KBM-7 (cell line): ENCODE results near the gene ERVMER34-1.
A peak's percentile ranks its signal among the peaks of the same experiment; 100 is the strongest.

Experiments
- DNase-seq: peaks from one replicate; pipeline ENCODE4 v3.0.0-alpha.2; 2015
- in situ Hi-C: fragments of 300-500 bp; cut with MboI; formaldehyde crosslinking; loops from 2 replicates; pipeline ENCODE4 v1.14.3; 2020; ENCODE audit warnings: low sequenced_read_pairs, low pct_unique_long_range_greater_than_20kb, mixed read lengths

ERVMER34-1 gene

GRCh38 chr4:52726826-52727580, 24.2 kb downstream of the ERVMER34-1 start:
- in situ Hi-C loops = no loop called here
- DNase-seq = no peak

GRCh38 chr4:52721968-52722815, 29.0 kb downstream of the ERVMER34-1 start:
- in situ Hi-C loops = no loop called here
- no peak for DNase-seq

- no peak for DNase-seq
- in situ Hi-C loops = no loop called here
Measured at GRCh38 chr4:52718123-52718522, 33.1 kb downstream of the ERVMER34-1 start.

DNA sequence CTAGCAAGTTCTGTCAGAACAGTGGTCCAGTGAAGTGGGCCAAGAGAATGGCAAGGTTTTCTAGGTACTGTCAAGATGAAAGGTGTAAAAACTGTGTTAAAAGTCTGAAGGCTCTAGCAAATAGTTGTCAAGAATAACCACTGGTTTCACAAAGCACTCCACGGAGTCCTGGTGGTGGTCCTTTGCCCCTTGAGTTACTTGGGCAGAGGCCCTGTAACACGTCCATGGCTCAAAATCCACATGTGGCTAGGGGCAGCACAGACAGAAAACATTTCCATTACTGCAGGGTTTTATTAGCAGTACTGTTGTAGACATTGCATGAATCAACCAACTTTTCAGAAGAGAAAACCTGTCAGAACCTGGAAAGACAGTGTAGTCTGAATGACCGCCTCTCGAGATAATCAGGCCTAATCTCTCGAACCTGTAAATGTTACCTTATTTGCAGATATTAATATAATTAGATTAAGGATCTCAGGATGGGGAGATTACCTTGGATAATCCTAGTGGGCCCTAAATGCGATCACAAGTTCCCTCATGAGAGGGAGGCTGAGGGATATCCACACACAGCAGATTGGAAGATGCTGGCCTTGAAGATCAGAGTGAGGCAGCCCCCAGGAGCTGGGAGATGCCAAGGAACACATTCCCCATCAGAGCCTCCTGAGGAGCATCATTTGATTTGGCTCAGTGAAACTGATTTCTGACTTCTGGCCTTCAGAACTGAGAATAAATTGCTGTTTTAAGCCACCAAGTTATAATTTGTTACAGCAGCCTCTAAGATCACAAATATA, 34.7 kb downstream of the ERVMER34-1 start:
- DNase-seq = no peak
- in situ Hi-C loops = no loop called here

GRCh38 chr4:52715914-52716313, 35.3 kb downstream of the ERVMER34-1 start:
- in situ Hi-C loops = no loop called here
- DNase-seq = no peak

DNA sequence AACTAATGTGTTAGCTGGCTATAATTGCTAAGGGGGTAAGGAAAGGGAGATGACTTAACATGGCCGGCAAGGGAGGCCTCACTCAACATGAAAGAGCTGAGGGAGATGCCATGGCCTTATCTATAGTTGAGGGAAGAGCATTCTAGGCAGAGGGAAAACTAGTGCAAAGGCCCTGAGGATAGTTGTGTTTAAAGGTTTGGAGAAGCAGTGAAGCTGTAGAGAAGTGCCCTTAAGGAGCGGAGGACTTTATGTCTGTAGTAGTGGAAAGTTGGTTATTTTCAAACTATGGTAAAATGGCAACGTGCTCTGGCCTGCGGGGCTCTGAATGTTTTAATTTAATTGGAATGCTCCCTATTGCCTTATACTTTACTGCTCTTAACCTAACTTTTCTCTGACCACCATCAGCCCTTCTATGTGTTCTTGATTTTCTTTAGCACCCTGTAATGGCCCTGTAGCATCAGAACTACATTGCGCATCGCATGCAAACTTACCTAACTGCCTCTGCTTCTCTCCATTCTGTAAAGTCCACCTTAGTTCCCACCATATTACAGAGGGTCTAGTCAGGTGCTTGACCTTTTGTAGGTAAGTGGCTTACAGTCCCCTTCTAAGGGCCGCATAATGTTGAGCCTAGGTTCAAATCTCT, 35.8 kb downstream of the ERVMER34-1 start:
- in situ Hi-C loops = no loop called here
- DNase-seq = no peak

GRCh38 chr4:52714597-52715254, 36.5 kb downstream of the ERVMER34-1 start:
- in situ Hi-C loops = no loop called here
- DNase-seq = peak; percentile 60

- DNase-seq = no peak
- in situ Hi-C loops = no loop called here
Measured at GRCh38 chr4:52713456-52713937, 37.7 kb downstream of the ERVMER34-1 start.

GRCh38 chr4:52712251-52713130, 38.7 kb downstream of the ERVMER34-1 start:
- DNase-seq = peak; percentile 98
- in situ Hi-C loops = no loop called here

GRCh38 chr4:52711834-52712250, 39.4 kb downstream of the ERVMER34-1 start:
- in situ Hi-C loops = no loop called here
- DNase-seq = no peak

GRCh38 chr4:52711272-52711671, 40.0 kb downstream of the ERVMER34-1 start:
- DNase-seq = no peak
- in situ Hi-C loops = no loop called here

DNA sequence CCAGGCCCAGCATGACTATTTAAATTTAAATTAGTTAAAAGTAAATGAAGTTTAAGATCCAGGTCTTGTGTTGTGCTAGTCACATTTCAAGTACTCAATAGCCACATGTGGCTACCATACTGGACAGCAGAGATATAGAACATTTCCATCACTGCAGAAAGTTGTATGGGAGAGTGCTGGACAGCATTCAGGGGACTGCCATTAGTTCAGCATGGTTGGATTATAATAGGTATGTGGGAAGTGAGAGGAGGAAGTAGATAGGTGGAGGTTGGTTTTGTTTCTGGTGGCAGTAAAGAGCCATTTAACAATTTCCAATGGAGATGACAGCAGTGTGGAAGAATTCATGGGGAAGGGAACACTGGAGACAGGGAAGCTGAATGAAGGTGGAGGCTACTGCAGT, 42.1 kb downstream of the ERVMER34-1 start:
- in situ Hi-C loops = no loop called here
- no peak for DNase-seq

GRCh38 chr4:52704661-52705060, 46.6 kb downstream of the ERVMER34-1 start:
- in situ Hi-C loops = no loop called here
- DNase-seq = no peak

- no peak for DNase-seq
- in situ Hi-C loops = no loop called here
Measured at GRCh38 chr4:52704133-52704532, 47.1 kb downstream of the ERVMER34-1 start.

- DNase-seq = no peak
Measured at GRCh38 chr4:52701207-52701606, 50.0 kb downstream of the ERVMER34-1 start.

DNA sequence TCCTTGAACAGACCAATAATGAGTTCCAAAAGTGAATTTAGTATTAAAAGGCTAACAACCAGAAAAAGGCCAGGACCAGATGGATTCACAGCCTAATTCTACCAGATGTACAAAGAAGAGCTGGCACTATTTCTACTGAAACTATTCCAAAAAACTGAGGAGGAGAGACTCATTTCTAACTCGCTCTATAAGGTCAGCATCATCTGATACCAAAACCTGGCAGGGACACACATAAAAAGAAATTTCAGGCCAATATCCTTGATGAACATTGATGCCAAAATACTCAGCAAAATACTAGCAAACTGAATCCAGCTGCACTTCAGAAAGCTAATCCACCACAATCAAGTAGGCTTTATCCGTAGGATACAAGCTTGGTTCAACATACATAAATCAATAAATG, 56.3 kb downstream of the ERVMER34-1 start:
- in situ Hi-C loops = no loop called here
- no peak for DNase-seq

More at GRCh38 chr4:52701207-52701606, 50.0 kb downstream of the ERVMER34-1 start:
- in situ Hi-C loops = no loop called here

DNA sequence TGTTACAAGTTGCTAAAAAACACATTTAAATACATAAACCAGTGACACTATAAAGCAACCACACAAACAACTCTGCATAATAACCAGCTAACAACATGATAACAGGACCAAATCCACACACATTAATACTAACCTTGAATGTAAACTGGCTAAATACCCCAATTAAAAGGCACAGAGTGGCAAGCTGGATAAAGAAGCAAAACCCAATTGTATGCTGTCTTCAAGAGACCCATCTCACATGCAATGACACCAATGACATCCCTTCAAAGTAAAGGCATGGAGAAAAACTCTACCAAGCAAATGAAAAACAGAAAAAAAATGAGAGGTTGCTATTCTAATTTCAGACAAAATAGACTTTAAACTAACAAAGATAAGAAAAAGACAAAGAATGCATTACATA, 57.7 kb downstream of the ERVMER34-1 start:
- in situ Hi-C loops = no loop called here
- DNase-seq = no peak
